Endothelial cell (in vitro differentiated cells): ENCODE data around the gene METTL3. TPM values are rescaled to one million over a fixed set of nuclear protein-coding genes. Genes with fewer than 3 reads are reported as not detected.

Source experiments
- DNase-seq: peaks from one replicate; pipeline ENCODE4 v3.0.0; 2021; ENCODE audit warnings: low spot score
- H3K27ac Mint-ChIP-seq: one replicate; pipeline ENCODE4 v1.8.0; 2021; ENCODE audit warnings: mixed read lengths, inconsistent platforms; ENCODE audit not compliant: unreplicated experiment
- H3K27me3 Mint-ChIP-seq: one replicate; pipeline ENCODE4 v1.8.0; 2021; ENCODE audit warnings: mild to moderate bottlenecking, moderate library complexity, mixed read lengths, inconsistent platforms; ENCODE audit not compliant: unreplicated experiment
- H3K36me3 Mint-ChIP-seq: one replicate; pipeline ENCODE4 v1.8.0; 2021; ENCODE audit warnings: mild to moderate bottlenecking, low read depth, mixed read lengths, inconsistent platforms; ENCODE audit not compliant: unreplicated experiment
- H3K4me1 Mint-ChIP-seq: one replicate; pipeline ENCODE4 v1.8.0; 2021; ENCODE audit warnings: mild to moderate bottlenecking, mixed read lengths, inconsistent platforms; ENCODE audit not compliant: unreplicated experiment
- H3K4me3 Mint-ChIP-seq: one replicate; pipeline ENCODE4 v1.8.0; 2021; ENCODE audit warnings: mild to moderate bottlenecking, mixed read lengths, inconsistent platforms; ENCODE audit not compliant: unreplicated experiment
- H3K9me3 Mint-ChIP-seq: one replicate; pipeline ENCODE4 v1.8.0; 2021; ENCODE audit warnings: mixed read lengths, inconsistent platforms; ENCODE audit not compliant: unreplicated experiment
- total RNA-seq: library from RNA; stranded (reverse); fragmentation: NEBNext Ultra II Directional; extraction: Animal tissue kit (Norgen Biotek cat#: 25700); gene quantifications from one replicate; pipeline ENCODE4 v1.2.1, GENCODE V29; 2021; ENCODE audit not compliant: unreplicated experiment
- TF ChIP-seq, protein P1 (sequence below): fragments of 200-600 bp; sonication (generic); IDR thresholded peaks from one replicate; pipeline ENCODE4 v1.5.0; 2021; ENCODE audit warnings: antibody characterized with exemption; ENCODE audit not compliant: unreplicated experiment

METTL3 gene
- total RNA-seq, 1 donor from 2014 or later = 46.1 TPM

GRCh38 chr14:21539189-21539940, 28.2 kb upstream of the METTL3 start:
- TF ChIP-seq, protein P1, sequence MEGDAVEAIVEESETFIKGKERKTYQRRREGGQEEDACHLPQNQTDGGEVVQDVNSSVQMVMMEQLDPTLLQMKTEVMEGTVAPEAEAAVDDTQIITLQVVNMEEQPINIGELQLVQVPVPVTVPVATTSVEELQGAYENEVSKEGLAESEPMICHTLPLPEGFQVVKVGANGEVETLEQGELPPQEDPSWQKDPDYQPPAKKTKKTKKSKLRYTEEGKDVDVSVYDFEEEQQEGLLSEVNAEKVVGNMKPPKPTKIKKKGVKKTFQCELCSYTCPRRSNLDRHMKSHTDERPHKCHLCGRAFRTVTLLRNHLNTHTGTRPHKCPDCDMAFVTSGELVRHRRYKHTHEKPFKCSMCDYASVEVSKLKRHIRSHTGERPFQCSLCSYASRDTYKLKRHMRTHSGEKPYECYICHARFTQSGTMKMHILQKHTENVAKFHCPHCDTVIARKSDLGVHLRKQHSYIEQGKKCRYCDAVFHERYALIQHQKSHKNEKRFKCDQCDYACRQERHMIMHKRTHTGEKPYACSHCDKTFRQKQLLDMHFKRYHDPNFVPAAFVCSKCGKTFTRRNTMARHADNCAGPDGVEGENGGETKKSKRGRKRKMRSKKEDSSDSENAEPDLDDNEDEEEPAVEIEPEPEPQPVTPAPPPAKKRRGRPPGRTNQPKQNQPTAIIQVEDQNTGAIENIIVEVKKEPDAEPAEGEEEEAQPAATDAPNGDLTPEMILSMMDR = no peak
- H3K36me3 Mint-ChIP-seq = no peaks in the 10 kb centered on the region
- no peak overlapping the region for H3K4me3 Mint-ChIP-seq
- DNase-seq = no peak
- H3K27ac Mint-ChIP-seq = no peak overlapping the region
- H3K4me1 Mint-ChIP-seq = peaks cover 32% of the 10 kb centered on the region
- H3K27me3 Mint-ChIP-seq = peaks cover 14% of the 10 kb centered on the region
- H3K9me3 Mint-ChIP-seq = no peaks in the 10 kb centered on the region

DNA sequence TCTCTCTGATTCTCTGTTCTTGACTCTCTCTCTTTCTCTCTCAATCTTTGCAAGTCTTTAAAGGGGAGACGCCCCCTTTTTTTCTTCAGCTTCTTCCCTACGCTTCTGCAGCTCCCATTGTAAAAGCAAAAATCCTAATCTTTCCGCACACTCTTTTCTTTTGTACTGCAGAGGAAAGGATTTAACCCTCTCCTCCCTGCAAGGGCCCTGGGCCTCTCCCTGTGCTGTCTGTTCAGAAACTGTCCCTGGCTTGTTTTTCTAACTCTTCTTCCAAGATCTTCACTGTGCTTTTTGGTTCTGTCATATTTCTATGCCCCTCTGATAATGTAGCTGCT, 25.9 kb upstream of the METTL3 start:
- Mint-ChIP-seq H3K27me3 (peaks cover 11% of the 10 kb centered on the region), H3K4me3 (peak overlapping the region; percentile 92), H3K36me3 (no peaks in the 10 kb centered on the region), H3K9me3 (no peaks in the 10 kb centered on the region), H3K4me1 (peaks cover 27% of the 10 kb centered on the region), H3K27ac (peak overlapping the region; percentile 86)
- TF ChIP-seq, protein P1 = no peak
- no peak for DNase-seq

DNA sequence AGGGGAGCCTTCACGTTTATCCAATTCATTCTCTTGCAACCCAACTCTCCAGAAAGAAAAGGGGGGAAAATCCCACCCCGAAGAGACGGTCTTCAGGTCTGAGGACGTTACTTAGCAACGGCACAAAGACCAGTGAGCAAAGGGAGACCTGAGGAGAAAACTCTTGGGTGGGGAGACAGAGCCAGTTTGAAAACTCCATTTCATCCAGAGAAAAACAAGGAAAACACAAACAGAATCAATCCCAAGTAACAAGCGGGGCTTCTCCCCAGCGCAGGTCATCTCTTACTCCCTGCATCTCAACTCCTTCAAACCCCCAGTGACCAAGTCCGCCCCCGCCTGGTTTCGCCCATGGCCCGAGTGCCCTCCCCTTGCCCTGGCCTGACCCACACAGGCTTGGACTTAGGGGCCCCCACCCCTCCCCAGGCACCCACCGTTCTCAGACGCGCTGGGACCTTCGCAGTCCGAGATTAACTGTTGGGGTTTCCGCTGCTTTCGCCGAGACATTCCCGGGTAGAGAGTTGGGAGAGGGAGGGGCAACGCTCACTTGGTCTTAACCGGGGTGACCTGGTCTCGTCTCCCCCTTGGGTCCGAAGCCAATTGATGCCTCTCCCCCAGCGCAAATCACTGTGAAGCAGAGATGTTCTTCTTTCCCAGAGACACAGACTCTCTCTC, 25.4 kb upstream of the METTL3 start:
- TF ChIP-seq, protein P1 = no peak
- peak overlapping the region; percentile 89 for H3K27ac Mint-ChIP-seq

DNA sequence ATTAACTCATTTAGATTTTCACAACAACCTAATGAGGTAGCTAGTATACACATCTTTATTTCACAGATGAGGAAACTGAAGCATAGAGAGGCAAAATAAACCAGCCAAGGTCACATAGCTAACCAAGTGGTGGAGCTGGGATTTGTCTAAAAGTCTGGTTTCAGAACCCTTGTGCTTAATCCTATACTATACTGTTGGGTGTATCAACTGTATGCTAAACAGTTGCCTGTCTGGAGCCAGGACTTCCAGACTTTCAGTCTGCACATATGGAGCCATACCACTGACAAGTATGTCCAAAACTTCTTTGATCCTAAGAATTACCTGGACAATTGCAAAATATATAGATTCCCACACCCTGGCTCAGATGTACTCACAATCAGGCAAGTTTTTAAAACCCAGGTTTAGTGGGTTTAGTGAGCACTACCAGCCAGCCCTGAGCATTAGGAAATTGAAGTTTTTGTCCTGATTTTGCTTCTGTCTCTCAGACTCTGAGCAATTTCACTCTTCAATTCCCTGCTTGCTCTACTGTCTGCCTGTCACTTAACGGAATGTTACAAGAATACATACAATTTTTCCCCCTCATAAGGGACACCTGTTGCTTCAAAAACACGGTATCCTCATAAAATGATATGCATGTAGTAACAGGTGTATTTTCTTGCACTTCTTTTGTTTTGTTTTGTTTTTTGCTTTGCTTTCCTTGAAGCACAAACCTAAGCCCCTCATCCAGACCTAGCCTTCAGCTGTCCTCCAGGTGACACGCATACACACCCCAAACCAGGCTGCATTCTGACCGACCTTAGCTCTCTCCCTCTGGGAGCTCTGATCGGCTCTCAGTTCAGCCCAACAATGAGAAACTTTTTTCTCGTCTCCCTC, 24.6 kb upstream of the METTL3 start:
- peak overlapping the region; percentile 92 for H3K4me3 Mint-ChIP-seq
- TF ChIP-seq, protein P1 = no peak
- H3K27me3 Mint-ChIP-seq = peaks cover 9% of the 10 kb centered on the region
- no peaks in the 10 kb centered on the region for H3K36me3 Mint-ChIP-seq
- H3K9me3 Mint-ChIP-seq = no peaks in the 10 kb centered on the region
- peak overlapping the region; percentile 89 for H3K27ac Mint-ChIP-seq
- peaks cover 27% of the 10 kb centered on the region for H3K4me1 Mint-ChIP-seq
- DNase-seq = no peak

More for the DNA sequence above, 25.4 kb upstream of the METTL3 start:
- Mint-ChIP-seq H3K4me1 (peaks cover 27% of the 10 kb centered on the region), H3K4me3 (peak overlapping the region; percentile 92), H3K27me3 (peaks cover 9% of the 10 kb centered on the region), H3K36me3 (no peaks in the 10 kb centered on the region), H3K9me3 (no peaks in the 10 kb centered on the region)
- peak; percentile 37 for DNase-seq
